NCI-H345 treated with DMSO at 0.1 percent for 48 hours (cell line): Measurements from ENCODE around the gene ACTN1.
A peak's percentile ranks its signal among the peaks of the same experiment; 100 is the strongest.
"Not testable (repeated sequence)": the region's sequence is repeated elsewhere in the genome, so short reads cannot be mapped to it uniquely, and the experiment has no call there.

Source experiments
- DNase-seq: peaks from one replicate; lab custom pipeline; 2025; ENCODE audit not compliant: unreplicated experiment; lab: John Stamatoyannopoulos, UW

ACTN1 gene

GRCh38 chr14:68866991-68867533 is 112.0 kb downstream of the ACTN1 start:
- DNase-seq = no peak

GRCh38 chr14:68865542-68865941 is 113.6 kb downstream of the ACTN1 start:
- no peak for DNase-seq

- no peak for DNase-seq
These were observed 114.7 kb downstream of the ACTN1 start for GRCh38 chr14:68864361-68864750.

GRCh38 chr14:68863610-68864360 is 115.3 kb downstream of the ACTN1 start:
- DNase-seq = no peak

GRCh38 chr14:68862954-68863594 is 116.0 kb downstream of the ACTN1 start:
- DNase-seq = peak; percentile 58

- DNase-seq = no peak
These were observed 118.3 kb downstream of the ACTN1 start for GRCh38 chr14:68860771-68861170.

GRCh38 chr14:68857516-68858070 is 121.5 kb downstream of the ACTN1 start:
- DNase-seq = no peak

- DNase-seq = no peak
These were observed 122.5 kb downstream of the ACTN1 start for GRCh38 chr14:68856572-68856971.

- no peak for DNase-seq
These were observed 124.7 kb downstream of the ACTN1 start for GRCh38 chr14:68854421-68854820.

GRCh38 chr14:68853749-68854148 is 125.4 kb downstream of the ACTN1 start:
- DNase-seq = no peak

- DNase-seq = not testable (repeated sequence)
These were observed 126.6 kb downstream of the ACTN1 start for GRCh38 chr14:68852493-68852892.

GRCh38 chr14:68851078-68851477 is 128.0 kb downstream of the ACTN1 start:
- DNase-seq = no peak

GRCh38 chr14:68849416-68849815 is 129.7 kb downstream of the ACTN1 start:
- DNase-seq = no peak

GRCh38 chr14:68848253-68848652 is 130.8 kb downstream of the ACTN1 start:
- no peak for DNase-seq

GRCh38 chr14:68847640-68848039 is 131.5 kb downstream of the ACTN1 start:
- DNase-seq = not testable (repeated sequence)

- no peak for DNase-seq
These were observed 132.6 kb downstream of the ACTN1 start for GRCh38 chr14:68846466-68846865.

GRCh38 chr14:68844210-68844545 is 134.9 kb downstream of the ACTN1 start:
- no peak for DNase-seq

- DNase-seq = peak; percentile 53
These were observed 135.5 kb downstream of the ACTN1 start for GRCh38 chr14:68843471-68844209.

- DNase-seq = no peak
These were observed 136.8 kb downstream of the ACTN1 start for GRCh38 chr14:68842298-68842697.

- DNase-seq = no peak
These were observed 137.9 kb downstream of the ACTN1 start for GRCh38 chr14:68841016-68841809.

GRCh38 chr14:68840454-68840853 is 138.6 kb downstream of the ACTN1 start:
- no peak for DNase-seq
